Measurements from ENCODE around the gene GRAMD2B. TPM values are rescaled to one million over a fixed set of nuclear protein-coding genes. Genes with fewer than 3 reads are reported as not detected.

Gene GRAMD2B
- total and polyA plus RNA-seq, 2 of the 8 experiments (the other 6 are each of a cell fraction or from before 2014, with no cell fraction given): 6.4 to 9.4 TPM

DNA sequence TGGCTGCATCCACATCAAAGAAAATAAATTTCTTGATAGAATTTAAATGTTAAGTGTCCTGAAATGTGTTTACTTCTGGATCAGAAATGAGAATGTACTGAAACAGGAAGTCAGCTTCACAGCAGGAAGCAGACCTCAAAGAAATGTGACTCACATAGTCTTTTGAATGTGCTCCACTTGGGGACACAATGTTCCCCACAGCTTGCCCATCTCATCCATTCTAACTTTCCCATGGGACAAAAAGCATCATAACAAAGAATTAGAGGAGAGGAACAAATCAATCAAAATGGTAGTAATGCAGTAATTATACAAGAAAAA lies 85.7 kb downstream of the GRAMD2B start:
- H3K79me2 ChIP-seq (ENCODE audit: control insufficient read depth in 1 of 2, insufficient read depth in 2 of 2, low read length in 2 of 2): no peaks in the 10 kb centered on the region
- no peak for FAIRE-seq
- no peak overlapping the region for H4K91ac ChIP-seq (replicated peaks; ENCODE audit: insufficient read length, low read length)
- no peak overlapping the region for H3K23ac ChIP-seq (ENCODE audit: insufficient read length)
- H3K4me1 ChIP-seq (replicated peaks in 1 of 4; ENCODE audit: control insufficient read depth in 3 of 4, insufficient read depth in 4 of 4, low read length in 3 of 4): no peaks in the 10 kb centered on the region
- no peak overlapping the region for H2AK5ac ChIP-seq (ENCODE audit: low read depth, low read length)
- no peak overlapping the region for H2BK15ac ChIP-seq (ENCODE audit: low read length)
- H2BK20ac ChIP-seq (ENCODE audit: low read length): no peak overlapping the region
- H3K14ac ChIP-seq (ENCODE audit: insufficient read length): no peak overlapping the region
- no peak overlapping the region for H3K9ac ChIP-seq (replicated peaks in 1 of 4; ENCODE audit: extremely low read depth in 1 of 4, low read depth in 3 of 4, low read length in 3 of 4)
- ChIA-PET POLR2A (ENCODE audit: partially characterized antibody) (no interaction called here), CTCF (ENCODE audit: partially characterized antibody) (interaction anchor here (1.0 to 1.7 kb wide), 3 partner anchors 9 to 171 kb away, joined by 3 to 8 read pairs (median 3); no protein-coding TSS in a partner anchor)
- H3K79me1 ChIP-seq (ENCODE audit: low read depth, low read length): no peaks in the 10 kb centered on the region
- H2BK5ac ChIP-seq (ENCODE audit: low read depth, low read length): no peak overlapping the region
- DNase-seq (ENCODE audit: low read depth in 1 of 2, low spot score in 2 of 2): no peak
- H3K4ac ChIP-seq (replicated peaks; ENCODE audit: insufficient read length, low read depth, low read length): no peak overlapping the region
- no peak overlapping the region for H4K8ac ChIP-seq (ENCODE audit: extremely low read depth, insufficient read depth, low read length)
- no peaks in the 10 kb centered on the region for H4K20me1 ChIP-seq (replicated peaks in 1 of 2; ENCODE audit: control insufficient read depth in 1 of 2, insufficient read depth in 2 of 2, low read length in 2 of 2)
- no peak overlapping the region for H2AFZ ChIP-seq (ENCODE audit: low read length)
- no peak overlapping the region for H2BK12ac ChIP-seq (ENCODE audit: low read depth, low read length)
- H2BK120ac ChIP-seq (replicated peaks; ENCODE audit: low read depth, low read length): no peak overlapping the region
- no peaks in the 10 kb centered on the region for H3K27me3 ChIP-seq (replicated peaks in 1 of 4; ENCODE audit: control insufficient read depth in 3 of 4, extremely low read depth in 1 of 4, insufficient read depth in 3 of 4, low read length in 3 of 4)
- no peak for TF ChIP-seq KDM4A (IDR thresholded peaks at IDR 0.05; ENCODE audit: low read depth, low read length, severe bottlenecking)
- no peak for TF ChIP-seq EZH2 (IDR thresholded peaks at IDR 0.05; ENCODE audit: low read depth, low read length, severe bottlenecking)
- no peak for TF ChIP-seq KDM1A (IDR thresholded peaks at IDR 0.05; ENCODE audit: borderline replicate concordance, low read length)
- no peak for TF ChIP-seq POU5F1 (IDR thresholded peaks at IDR 0.05; ENCODE audit: low read depth, low read length)
- TF ChIP-seq TCF12 (IDR thresholded peaks at IDR 0.05; ENCODE audit: low read depth, low read length): no peak
- TF ChIP-seq RXRA (IDR thresholded peaks at IDR 0.05; ENCODE audit: insufficient read depth, low read depth, low read length): no peak
- no peak for TF ChIP-seq JUN (IDR thresholded peaks at IDR 0.05; ENCODE audit: low read depth, low read length)
- TF ChIP-seq MAX (IDR thresholded peaks at IDR 0.05): no peak
- no peak for TF ChIP-seq SP4 (IDR thresholded peaks at IDR 0.05; ENCODE audit: low read length)
- TF ChIP-seq RNF2 (IDR thresholded peaks at IDR 0.05; ENCODE audit: borderline replicate concordance, low read depth, low read length, missing control alignments, poor library complexity, severe bottlenecking): no peak
- no peak for TF ChIP-seq SP1 (IDR thresholded peaks at IDR 0.05; ENCODE audit: low read depth, low read length)
- H3K23me2 ChIP-seq (ENCODE audit: low read depth, low read length): no peaks in the 10 kb centered on the region
- H3K27ac ChIP-seq (ENCODE audit: low read depth, low read length): no peak overlapping the region
- no peaks in the 10 kb centered on the region for H3K9me3 ChIP-seq (ENCODE audit: insufficient read depth in 2 of 2, low read depth in 1 of 2, low read length in 1 of 2)
- no peak overlapping the region for H3K4me2 ChIP-seq (ENCODE audit: insufficient read depth in 1 of 2, low read depth in 2 of 2, low read length in 2 of 2)
- no peak overlapping the region for H3K18ac ChIP-seq (ENCODE audit: extremely low read depth, low read length)
- no peak overlapping the region for H3K4me3 ChIP-seq (ENCODE audit: extremely low read depth in 1 of 4, insufficient read depth in 2 of 4, low read depth in 3 of 4, low read length in 4 of 4)
- no peak overlapping the region for H4K5ac ChIP-seq (ENCODE audit: insufficient read length, low read depth, low read length)
- no peak overlapping the region for H3K56ac ChIP-seq (replicated peaks; ENCODE audit: insufficient read length, low read depth, low read length)
- no peaks in the 10 kb centered on the region for H3K36me3 ChIP-seq (ENCODE audit: control insufficient read depth in 2 of 4, insufficient read depth in 4 of 4, low read length in 3 of 4)

Measured in H1 (cell line).